Dendritic cell treated with granulocyte-macrophage colony-stimulating factor and Interleukin-4, amounts not matched to agents 40 ng/mL and 50 ng/mL, for 4 days (primary cell): ENCODE results near the gene CAMK2D.

Experiments
- H3K27ac Mint-ChIP-seq: one replicate; pipeline ENCODE4 v1.8.0; 2022; ENCODE audit warnings: mild to moderate bottlenecking, mixed read lengths
- H3K27me3 Mint-ChIP-seq: one replicate; pipeline ENCODE4 v1.8.0; 2022; ENCODE audit warnings: mild to moderate bottlenecking, mixed read lengths
- H3K36me3 Mint-ChIP-seq: one replicate; pipeline ENCODE4 v1.8.0; 2022; ENCODE audit warnings: low read depth, mixed read lengths
- H3K4me1 Mint-ChIP-seq: one replicate; pipeline ENCODE4 v1.8.0; 2022; ENCODE audit warnings: low read depth, mixed read lengths
- H3K4me3 Mint-ChIP-seq: one replicate; pipeline ENCODE4 v1.8.0; 2022; ENCODE audit warnings: mild to moderate bottlenecking, moderate library complexity, mixed read lengths
- H3K9me3 Mint-ChIP-seq: one replicate; pipeline ENCODE4 v1.8.0; 2022; ENCODE audit warnings: mixed read lengths
- intact Hi-C: fragments of 100-400 bp; cut with micrococcal nuclease; formaldehyde crosslinking; loops from one replicate; pipeline ENCODE4 v1.15.0; 2022

The CAMK2D gene

GRCh38 chr4:113462286-113462685 is 299.3 kb downstream of the CAMK2D start:
- Mint-ChIP-seq H3K4me1 (no peaks in the 10 kb centered on the region), H3K36me3 (peaks cover 22% of the 10 kb centered on the region), H3K4me3 (no peak overlapping the region), H3K27me3 (no peaks in the 10 kb centered on the region), H3K27ac (no peak overlapping the region), H3K9me3 (no peaks in the 10 kb centered on the region)
- intact Hi-C loops = no loop called here

DNA sequence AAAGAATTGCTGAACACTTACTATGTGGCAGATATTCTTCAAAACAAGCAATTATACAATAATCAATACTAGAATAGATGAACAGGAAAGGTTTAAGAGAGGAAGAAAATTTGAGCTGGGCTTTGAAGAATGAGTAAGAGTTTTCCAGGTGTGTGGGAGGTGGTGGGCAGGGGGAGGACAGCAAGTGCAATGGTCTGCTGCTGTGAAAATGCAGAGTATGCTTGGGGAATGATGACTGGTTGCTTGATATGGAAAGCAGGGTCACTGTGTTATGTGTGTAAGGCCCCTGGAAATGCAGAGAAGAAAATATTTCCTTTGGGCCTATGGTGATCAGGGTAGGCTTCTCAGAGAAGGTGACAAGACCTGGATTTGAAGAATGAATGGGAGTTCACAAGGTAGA is 300.3 kb downstream of the CAMK2D start:
- intact Hi-C loops = no loop called here
- Mint-ChIP-seq H3K36me3 (peaks cover 32% of the 10 kb centered on the region), H3K27ac (no peak overlapping the region), H3K9me3 (no peaks in the 10 kb centered on the region), H3K4me3 (no peak overlapping the region), H3K27me3 (no peaks in the 10 kb centered on the region), H3K4me1 (no peaks in the 10 kb centered on the region)

DNA sequence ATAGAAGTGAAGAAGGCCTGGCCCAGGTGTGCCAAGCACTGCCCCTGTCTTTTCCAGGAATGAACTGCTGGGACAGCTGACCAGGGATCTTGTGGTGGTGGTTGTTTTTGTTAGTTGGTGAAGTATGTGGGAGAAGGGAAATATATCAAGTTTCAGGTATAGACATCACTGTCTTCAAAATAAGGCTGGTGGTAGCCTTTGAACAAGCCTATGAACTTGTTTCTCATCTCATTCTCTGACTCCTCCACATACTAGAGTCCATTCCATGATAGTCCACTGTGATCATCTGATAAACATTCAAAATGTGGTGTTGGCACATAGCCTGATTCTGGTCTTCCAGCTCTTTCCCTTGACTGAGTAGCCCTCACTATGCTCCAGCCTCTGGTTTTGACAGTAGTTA is 303.7 kb downstream of the CAMK2D start:
- H3K27ac Mint-ChIP-seq = no peak overlapping the region
- intact Hi-C loops = no loop called here
- peaks cover 5% of the 10 kb centered on the region for H3K4me1 Mint-ChIP-seq
- H3K36me3 Mint-ChIP-seq = peaks cover 36% of the 10 kb centered on the region
- H3K9me3 Mint-ChIP-seq = no peaks in the 10 kb centered on the region
- H3K4me3 Mint-ChIP-seq = no peak overlapping the region
- no peaks in the 10 kb centered on the region for H3K27me3 Mint-ChIP-seq

GRCh38 chr4:113457121-113457520 is 304.4 kb downstream of the CAMK2D start:
- Mint-ChIP-seq H3K9me3 (no peaks in the 10 kb centered on the region), H3K4me3 (no peak overlapping the region), H3K36me3 (peaks cover 36% of the 10 kb centered on the region), H3K27me3 (no peaks in the 10 kb centered on the region), H3K27ac (no peak overlapping the region), H3K4me1 (peaks cover 5% of the 10 kb centered on the region)
- intact Hi-C loops = no loop called here

GRCh38 chr4:113455061-113455460 is 306.5 kb downstream of the CAMK2D start:
- no peaks in the 10 kb centered on the region for H3K9me3 Mint-ChIP-seq
- no peak overlapping the region for H3K27ac Mint-ChIP-seq
- no peaks in the 10 kb centered on the region for H3K27me3 Mint-ChIP-seq

GRCh38 chr4:113452868-113453620 is 308.5 kb downstream of the CAMK2D start:
- no peak overlapping the region for H3K27ac Mint-ChIP-seq
- intact Hi-C loops = no loop called here
- H3K36me3 Mint-ChIP-seq = peaks cover 29% of the 10 kb centered on the region
- H3K9me3 Mint-ChIP-seq = no peaks in the 10 kb centered on the region
- H3K4me3 Mint-ChIP-seq = no peak overlapping the region
- peaks cover 5% of the 10 kb centered on the region for H3K4me1 Mint-ChIP-seq
- H3K27me3 Mint-ChIP-seq = no peaks in the 10 kb centered on the region

More at GRCh38 chr4:113455061-113455460, 306.5 kb downstream of the CAMK2D start:
- H3K36me3 Mint-ChIP-seq = peaks cover 29% of the 10 kb centered on the region
- H3K4me1 Mint-ChIP-seq = peaks cover 5% of the 10 kb centered on the region
- H3K4me3 Mint-ChIP-seq = no peak overlapping the region
- intact Hi-C loops = no loop called here

GRCh38 chr4:113452152-113452551 is 309.4 kb downstream of the CAMK2D start:
- Mint-ChIP-seq H3K27ac (no peak overlapping the region), H3K4me1 (peaks cover 5% of the 10 kb centered on the region), H3K9me3 (no peaks in the 10 kb centered on the region), H3K4me3 (no peak overlapping the region), H3K36me3 (peaks cover 22% of the 10 kb centered on the region), H3K27me3 (no peaks in the 10 kb centered on the region)
- intact Hi-C loops = no loop called here

GRCh38 chr4:113450295-113451080 is 311.1 kb downstream of the CAMK2D start:
- H3K4me1 Mint-ChIP-seq = peaks cover 5% of the 10 kb centered on the region
- no peaks in the 10 kb centered on the region for H3K9me3 Mint-ChIP-seq
- H3K36me3 Mint-ChIP-seq = peaks cover 6% of the 10 kb centered on the region
- intact Hi-C loops = no loop called here
- H3K27me3 Mint-ChIP-seq = no peaks in the 10 kb centered on the region
- H3K27ac Mint-ChIP-seq = no peak overlapping the region
- H3K4me3 Mint-ChIP-seq = no peak overlapping the region

DNA sequence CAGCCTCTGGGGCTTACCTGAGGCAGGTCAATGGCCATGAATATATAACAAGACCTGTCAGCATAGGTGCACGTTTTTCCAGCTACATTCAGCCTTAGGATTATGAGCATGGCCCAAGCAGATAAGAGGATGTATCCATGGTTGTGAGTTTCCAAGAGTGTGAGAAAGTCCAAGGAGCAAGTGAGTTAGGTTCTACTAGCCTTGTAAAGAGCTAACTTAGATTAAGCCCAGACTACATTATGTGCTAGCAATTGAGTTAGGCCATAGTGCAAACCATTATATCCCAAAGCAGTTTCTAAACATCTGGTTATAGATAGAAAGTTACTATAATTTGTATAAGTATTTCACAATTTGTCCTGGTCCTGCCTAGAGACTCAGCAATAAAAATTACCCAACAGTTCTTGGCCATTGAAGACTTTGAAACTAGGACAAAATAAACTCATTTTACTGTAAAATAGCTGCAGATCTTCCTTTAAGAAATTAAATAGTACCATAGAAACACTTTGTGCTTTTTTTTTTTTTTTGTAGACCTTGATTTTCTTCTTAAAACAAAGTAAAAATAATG is 312.0 kb downstream of the CAMK2D start:
- Mint-ChIP-seq H3K27ac (no peak overlapping the region), H3K36me3 (peaks cover 5% of the 10 kb centered on the region), H3K4me1 (peaks cover 5% of the 10 kb centered on the region), H3K4me3 (no peak overlapping the region), H3K9me3 (no peaks in the 10 kb centered on the region), H3K27me3 (no peaks in the 10 kb centered on the region)
- intact Hi-C loops = no loop called here

- Mint-ChIP-seq H3K27me3 (no peaks in the 10 kb centered on the region), H3K27ac (no peak overlapping the region), H3K9me3 (no peaks in the 10 kb centered on the region), H3K36me3 (no peaks in the 10 kb centered on the region), H3K4me3 (no peak overlapping the region), H3K4me1 (no peaks in the 10 kb centered on the region)
- intact Hi-C loops = no loop called here
Observed at GRCh38 chr4:113447769-113448168, 313.8 kb downstream of the CAMK2D start.

DNA sequence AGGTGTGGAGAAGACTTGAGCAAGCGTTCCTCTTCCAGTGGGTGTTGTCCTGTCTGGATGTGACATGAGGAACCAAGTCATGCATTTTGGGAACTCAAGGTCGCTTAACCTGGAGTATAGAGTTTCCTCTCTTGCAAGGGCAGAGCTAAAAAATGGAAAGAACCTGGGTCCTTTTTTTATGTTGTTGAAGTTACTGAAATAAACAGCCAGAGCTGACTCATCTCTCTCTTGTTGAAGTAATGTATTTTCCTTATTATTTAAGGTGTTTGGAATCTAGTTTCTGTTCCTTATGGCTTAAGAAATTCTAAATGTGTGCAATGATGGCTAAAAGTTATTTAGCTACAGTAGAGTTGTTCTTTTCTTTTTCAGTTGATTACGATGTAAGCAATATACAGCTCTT is 314.5 kb downstream of the CAMK2D start:
- intact Hi-C loops = no loop called here
- Mint-ChIP-seq H3K4me3 (no peak overlapping the region), H3K4me1 (no peaks in the 10 kb centered on the region), H3K27me3 (no peaks in the 10 kb centered on the region), H3K36me3 (no peaks in the 10 kb centered on the region), H3K9me3 (no peaks in the 10 kb centered on the region), H3K27ac (no peak overlapping the region)

DNA sequence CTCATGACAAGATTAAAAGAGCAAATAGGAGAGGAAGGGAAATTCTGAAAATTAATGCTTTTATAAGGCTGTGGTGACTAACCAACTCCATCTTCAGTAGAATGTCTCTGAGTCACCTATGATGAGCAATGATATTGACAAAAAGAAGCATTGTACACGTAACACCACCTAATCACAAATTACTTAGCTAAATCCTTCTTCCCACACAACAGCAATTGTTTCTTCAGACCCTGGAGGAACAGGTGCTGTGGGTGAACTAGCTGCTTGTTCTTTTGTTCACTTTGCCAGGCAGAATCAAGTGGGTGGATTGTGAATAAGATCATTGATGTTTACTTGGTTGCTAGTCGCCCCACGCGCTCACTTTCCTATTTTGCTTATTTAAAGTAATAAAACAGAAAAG is 315.5 kb downstream of the CAMK2D start:
- Mint-ChIP-seq H3K4me3 (no peak overlapping the region), H3K27ac (no peak overlapping the region)
- intact Hi-C loops = no loop called here

GRCh38 chr4:113445286-113445685 is 316.3 kb downstream of the CAMK2D start:
- no peaks in the 10 kb centered on the region for H3K4me1 Mint-ChIP-seq
- H3K27me3 Mint-ChIP-seq = no peaks in the 10 kb centered on the region
- intact Hi-C loops = no loop called here
- no peaks in the 10 kb centered on the region for H3K9me3 Mint-ChIP-seq
- H3K36me3 Mint-ChIP-seq = no peaks in the 10 kb centered on the region
- no peak overlapping the region for H3K4me3 Mint-ChIP-seq
- H3K27ac Mint-ChIP-seq = no peak overlapping the region

More for the DNA sequence above, 315.5 kb downstream of the CAMK2D start:
- Mint-ChIP-seq H3K27me3 (no peaks in the 10 kb centered on the region), H3K9me3 (no peaks in the 10 kb centered on the region), H3K36me3 (no peaks in the 10 kb centered on the region), H3K4me1 (no peaks in the 10 kb centered on the region)

DNA sequence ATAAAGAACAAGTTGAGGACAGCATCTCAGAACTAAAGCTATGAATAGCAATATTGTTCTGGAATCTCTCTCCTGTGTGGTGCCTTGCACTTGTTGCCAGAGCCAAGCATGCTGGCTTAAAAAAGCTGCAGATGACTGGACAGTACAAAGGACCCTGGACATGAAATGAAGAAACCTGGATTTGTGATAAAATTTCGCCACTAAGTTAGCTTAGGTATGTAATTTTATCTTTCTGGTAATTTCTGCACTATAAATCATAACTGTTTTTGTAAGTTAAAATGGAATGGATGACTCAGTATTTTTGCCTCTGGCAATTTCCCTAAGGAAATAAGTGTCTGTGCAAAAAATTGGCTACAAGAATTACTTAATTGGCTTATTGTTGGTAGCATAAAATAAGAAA is 317.2 kb downstream of the CAMK2D start:
- no peaks in the 10 kb centered on the region for H3K9me3 Mint-ChIP-seq
- no peak overlapping the region for H3K4me3 Mint-ChIP-seq
- H3K27me3 Mint-ChIP-seq = no peaks in the 10 kb centered on the region
- H3K36me3 Mint-ChIP-seq = no peaks in the 10 kb centered on the region
- no peak overlapping the region for H3K27ac Mint-ChIP-seq
- intact Hi-C loops = no loop called here
- H3K4me1 Mint-ChIP-seq = no peaks in the 10 kb centered on the region
